ENCODE measurements around the gene BMI1.

GRCh38 chr10:22271786-22272185, 49.1 kb upstream of the BMI1 start:
- TF ChIP-seq KLF16 (tag by site-specific recombination; IDR thresholded peaks at IDR 0.05) (no peak), REST (tag by site-specific recombination; IDR thresholded peaks at IDR 0.05) (no peak), CTCF (tag by site-specific recombination; IDR thresholded peaks at IDR 0.05) (no peak), ZNF473 (tag by site-specific recombination; IDR thresholded peaks at IDR 0.05) (no peak), REPIN1 (tag by site-specific recombination; IDR thresholded peaks at IDR 0.05; ENCODE audit: low read depth) (no peak), ZNF645 (tag by site-specific recombination; IDR thresholded peaks at IDR 0.05) (no peak), ZNF830 (tag by site-specific recombination; IDR thresholded peaks at IDR 0.05; ENCODE audit: low read depth) (no peak), GFI1B (tag by site-specific recombination; IDR thresholded peaks at IDR 0.05) (no peak), ZNF544 (tag by site-specific recombination; IDR thresholded peaks at IDR 0.05) (no peak), PATZ1 (tag by site-specific recombination; IDR thresholded peaks at IDR 0.05) (no peak), ZNF335 (tag by site-specific recombination; conservative IDR thresholded peaks at IDR 0.05) (no peak)
